CD14-positive monocyte (primary cell): ENCODE data around the gene CDH23. TPM values are rescaled to one million over a fixed set of nuclear protein-coding genes. Genes with fewer than 3 reads are reported as not detected.
A peak's percentile ranks its signal among the peaks of the same experiment; 100 is the strongest.

ENCODE experiments used
- DNase-seq, 3 donors: peaks; one replicate each; pipeline ENCODE4 v3.0.0-alpha.2; 2011 to 2022
- H2AFZ ChIP-seq: 2 replicates; pipeline ENCODE4 v1.6.0; 2012; ENCODE audit warnings: mild to moderate bottlenecking, low read depth, low read length, inconsistent platforms; ENCODE audit not compliant: insufficient read depth, poor library complexity, severe bottlenecking
- H3K27ac ChIP-seq, 2 donors: 1 replicate in 1 of 2; 2 replicates in 1 of 2; pipeline ENCODE4 v1.5.1; 2012 to 2013; ENCODE audit warnings: low read length in 2 of 2, control low read depth in 1 of 2, inconsistent platforms in 1 of 2, low read depth in 1 of 2, mild to moderate bottlenecking in 1 of 2
- H3K27me3 ChIP-seq, 2 donors: one replicate each; pipeline versions ENCODE4 v1.6.0 to v1.6.1; 2011 to 2013; ENCODE audit warnings: low read length in 2 of 2; ENCODE audit not compliant: control insufficient read depth in 2 of 2, insufficient read depth in 2 of 2
- H3K36me3 ChIP-seq, 2 donors: replicated peaks in 1 of 2; 1 replicate in 1 of 2; 2 replicates in 1 of 2; pipeline versions ENCODE4 v1.5.1 to v1.6.1; 2012 to 2013; ENCODE audit warnings: low read length in 2 of 2, control low read depth in 1 of 2, inconsistent platforms in 1 of 2, mild to moderate bottlenecking in 1 of 2; ENCODE audit not compliant: insufficient read depth in 2 of 2, control insufficient read depth in 1 of 2
- H3K4me1 ChIP-seq, 2 donors: 1 replicate in 1 of 2; 2 replicates in 1 of 2; pipeline versions ENCODE4 v1.5.1 to v1.6.1; 2012 to 2013; ENCODE audit warnings: low read length in 2 of 2, control low read depth in 1 of 2, inconsistent platforms in 1 of 2, mild to moderate bottlenecking in 1 of 2, moderate library complexity in 1 of 2; ENCODE audit not compliant: insufficient read depth in 2 of 2, control insufficient read depth in 1 of 2
- H3K4me2 ChIP-seq: replicated peaks from 2 replicates; pipeline ENCODE3; 2012; ENCODE audit warnings: low read length, moderate library complexity, mild to moderate bottlenecking; ENCODE audit not compliant: poor library complexity, severe bottlenecking; ENCODE audit errors: extremely low read depth
- H3K4me3 ChIP-seq, 3 experiments: fragments of 200-600 bp in 1 of 3; sonication (generic) in 1 of 3; replicated peaks in 1 of 3; 1 replicate in 2 of 3; 2 replicates in 1 of 3; pipeline ENCODE4 v1.5.1; 2011 to 2013; ENCODE audit warnings: low read length in 3 of 3, mild to moderate bottlenecking in 3 of 3, control low read depth in 2 of 3, low read depth in 2 of 3, inconsistent platforms in 1 of 3, moderate library complexity in 1 of 3
- H3K79me2 ChIP-seq: 2 replicates; pipeline ENCODE4 v1.6.0; 2012; ENCODE audit warnings: mild to moderate bottlenecking, control low read depth, inconsistent platforms, low read length, moderate library complexity; ENCODE audit not compliant: insufficient read depth
- H3K9ac ChIP-seq: 2 replicates; pipeline ENCODE4 v1.6.0; 2017; ENCODE audit warnings: low read length, mild to moderate bottlenecking; ENCODE audit not compliant: insufficient read depth, poor library complexity, severe bottlenecking
- H3K9me3 ChIP-seq, 2 donors: replicated peaks in 1 of 2; 1 replicate in 1 of 2; 2 replicates in 1 of 2; pipeline versions ENCODE4 v1.5.1 to v1.6.1; 2012 to 2013; ENCODE audit warnings: low read length in 2 of 2, control low read depth in 1 of 2; ENCODE audit not compliant: control insufficient read depth in 1 of 2, insufficient read depth in 1 of 2
- H4K20me1 ChIP-seq: 2 replicates; pipeline ENCODE4 v1.6.0; 2012; ENCODE audit warnings: mild to moderate bottlenecking, low read length, control low read depth, moderate library complexity; ENCODE audit not compliant: insufficient read depth
- H3K27ac Mint-ChIP-seq, 7 donors: one replicate each; pipeline ENCODE4 v1.8.0; 2020; ENCODE audit warnings: mild to moderate bottlenecking in 7 of 7, mixed read lengths in 7 of 7, moderate library complexity in 6 of 7, inconsistent platforms in 2 of 7
- H3K27me3 Mint-ChIP-seq, 3 donors: one replicate each; pipeline ENCODE4 v1.8.0; 2021 to 2022; ENCODE audit warnings: low read depth in 3 of 3, mild to moderate bottlenecking in 3 of 3, mixed read lengths in 3 of 3, moderate library complexity in 3 of 3, inconsistent platforms in 1 of 3
- H3K36me3 Mint-ChIP-seq, 2 donors: one replicate each; pipeline ENCODE4 v1.8.0; 2020; ENCODE audit warnings: mixed read lengths in 2 of 2, inconsistent platforms in 1 of 2, mild to moderate bottlenecking in 1 of 2
- H3K4me1 Mint-ChIP-seq: one replicate; pipeline ENCODE4 v1.8.0; 2020; ENCODE audit warnings: mild to moderate bottlenecking, mixed read lengths
- H3K4me3 Mint-ChIP-seq, 2 donors: one replicate each; pipeline ENCODE4 v1.8.0; 2020; ENCODE audit warnings: mild to moderate bottlenecking in 2 of 2, mixed read lengths in 2 of 2, moderate library complexity in 1 of 2
- H3K9me3 Mint-ChIP-seq, 7 donors: one replicate each; pipeline ENCODE4 v1.8.0; 2020 to 2022; ENCODE audit warnings: mixed read lengths in 7 of 7, mild to moderate bottlenecking in 6 of 7, moderate library complexity in 6 of 7, inconsistent platforms in 2 of 7
- CTCF ChIP-seq: fragments of 200-600 bp; IDR thresholded peaks from one replicate; pipeline ENCODE4 v1.8.0; 2022; ENCODE audit warnings: antibody characterized with exemption, mild to moderate bottlenecking
- WGBS: methylation state at CpG from one replicate; pipeline ENCODE4 v1.1.5; 2013; ENCODE audit warnings: missing lambda C conversion rate; ENCODE audit not compliant: insufficient coverage; 5-methylcytosine and 5-hydroxymethylcytosine counted together
- intact Hi-C, 2 donors: fragments of 100-400 bp; cut with micrococcal nuclease; formaldehyde crosslinking; loops; one replicate each; pipeline versions ENCODE4 v1.15.0 to v1.15.1; 2023
- polyA plus RNA-seq, 3 donors: library from polyadenylated mRNA; depleted of rRNA in 1 of 3; unstranded in 2 of 3; stranded (reverse) in 1 of 3; fragments of 300-500 nt in 2 of 3; fragments of >200 nt in 1 of 3; fragmentation: Illumina TruSeq in 2 of 3; gene quantifications; 1 replicate in 2 of 3; 2 replicates in 1 of 3; pipeline ENCODE4 v1.2.3, GENCODE V29; 2012 to 2021

Gene CDH23
- polyA plus RNA-seq, 3 donors = 8.2 to 36.2 (median 10.5) TPM

DNA sequence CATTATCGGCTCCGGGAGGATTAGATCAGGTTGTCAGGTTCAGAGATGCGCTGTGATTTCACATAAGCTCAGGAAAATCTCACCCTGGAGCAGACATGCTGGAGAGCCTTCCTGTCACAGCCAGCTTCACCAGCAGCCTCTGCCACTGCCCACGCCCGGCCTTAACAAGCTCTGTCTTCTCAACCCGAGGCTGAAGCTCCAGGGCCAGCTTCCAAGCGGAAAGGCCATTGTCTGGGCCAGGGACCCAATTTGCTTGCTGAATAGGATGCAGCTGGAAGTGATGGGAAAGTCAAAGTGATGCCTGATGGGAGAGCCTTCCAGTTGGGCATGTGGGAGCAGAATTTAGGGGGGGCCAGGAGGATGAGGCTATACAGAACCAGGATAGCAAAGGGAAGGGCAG lies 286.6 kb downstream of the CDH23 start:
- Histone ChIP-seq H2AFZ (no peak overlapping the region), H3K36me3 (no peaks in the 10 kb centered on the region), H3K4me2 (no peak overlapping the region), H3K9me3 (peaks cover 0 to 2% of the 10 kb centered on the region in 2 donors), H4K20me1 (no peaks in the 10 kb centered on the region), H3K9ac (no peak overlapping the region), H3K4me1 (peaks cover 8% of the 10 kb centered on the region in 2 donors), H3K79me2 (no peaks in the 10 kb centered on the region), H3K27me3 (no peaks in the 10 kb centered on the region), H3K4me3 (no peak overlapping the region), H3K27ac (no peak overlapping the region)
- no peak for TF ChIP-seq CTCF
- H3K27ac Mint-ChIP-seq = no peak overlapping the region
- H3K4me1 Mint-ChIP-seq = peaks cover 22% of the 10 kb centered on the region
- H3K36me3 Mint-ChIP-seq = peaks cover 8 to 18% of the 10 kb centered on the region in 2 donors
- peaks cover 3 to 14% (median 10%) of the 10 kb centered on the region in 3 donors for H3K27me3 Mint-ChIP-seq
- 97% methylated on average over 7 of the region's 7 CpGs for WGBS
- H3K9me3 Mint-ChIP-seq = peaks cover 1 to 8% (median 4%) of the 10 kb centered on the region in 7 donors
- intact Hi-C loops = no loop called here
- no peak overlapping the region for H3K4me3 Mint-ChIP-seq
- no peak for DNase-seq

- no peak overlapping the region for H3K4me2 ChIP-seq
- intact Hi-C loops = no loop called here
- H3K4me3 Mint-ChIP-seq = no peak overlapping the region
- H3K79me2 ChIP-seq = no peaks in the 10 kb centered on the region
- no peaks in the 10 kb centered on the region for H4K20me1 ChIP-seq
- peak overlapping the region in 1 of 7 donors; percentile 61 for H3K27ac Mint-ChIP-seq
- H3K27me3 Mint-ChIP-seq = peaks cover 3 to 11% (median 10%) of the 10 kb centered on the region in 3 donors
- peak in 2 of 3 donors; percentile 19 to 43 for DNase-seq
- H3K9me3 ChIP-seq = peaks cover 0 to 8% of the 10 kb centered on the region in 2 donors
- H3K4me1 ChIP-seq = peaks cover 6 to 7% of the 10 kb centered on the region in 2 donors
- no peak overlapping the region for H3K4me3 ChIP-seq
- no peak for TF ChIP-seq CTCF
- H3K27me3 ChIP-seq = no peaks in the 10 kb centered on the region
- no peak overlapping the region for H2AFZ ChIP-seq
- H3K4me1 Mint-ChIP-seq = peaks cover 21% of the 10 kb centered on the region
- H3K27ac ChIP-seq = no peak overlapping the region
- no peak overlapping the region for H3K9ac ChIP-seq
- H3K36me3 Mint-ChIP-seq = peaks cover 7 to 17% of the 10 kb centered on the region in 2 donors
- 81% methylated on average over 6 of the region's 7 CpGs for WGBS
- no peaks in the 10 kb centered on the region for H3K36me3 ChIP-seq
- peaks cover 2 to 11% (median 5%) of the 10 kb centered on the region in 7 donors for H3K9me3 Mint-ChIP-seq
Observed at GRCh38 chr10:71684356-71685173, 287.8 kb downstream of the CDH23 start.
